ENCODE measurements around the gene PPFIBP2. TPM values are rescaled to one million over a fixed set of nuclear protein-coding genes. Genes with fewer than 3 reads are reported as not detected.
A peak's percentile ranks its signal among the peaks of the same experiment; 100 is the strongest.

Gene PPFIBP2
- total RNA-seq, 1 experiment from 2014 or later = 21.5 TPM

- Histone ChIP-seq H3K36me3 (ENCODE audit: control insufficient read depth, insufficient read depth, low read length) (no peaks in the 10 kb centered on the region), H3K4me3 (ENCODE audit: low read depth in 2 of 2, low read length in 2 of 2) (no peak overlapping the region), H3K9me3 (ENCODE audit: control insufficient read depth, insufficient read depth, low read depth, low read length) (no peaks in the 10 kb centered on the region), H3K4me1 (ENCODE audit: control insufficient read depth, insufficient read depth, low read length) (no peaks in the 10 kb centered on the region), H3K27ac (ENCODE audit: low read length) (no peak overlapping the region), H3K27me3 (ENCODE audit: control insufficient read depth, insufficient read depth, low read length) (peaks cover 41% of the 10 kb centered on the region)
- in situ Hi-C loops (cut with HindIII; ENCODE audit: low pct_unique_long_range_greater_than_20kb, low sequenced_read_pairs) = no loop called here
- DNase-seq (ENCODE audit: low read depth, low spot score) (no peak), ATAC-seq (no peak)
- ChIA-PET POLR2A (no interaction called here), CTCF (interaction anchor here (1.6 kb wide), 1 partner anchor 300 kb away, joined by 3 read pairs; the partner anchor contains the start of gene EIF3F)
- BruUV-seq (replicated peaks) = no TSS peak
- intact Hi-C loops (cut with micrococcal nuclease; ENCODE audit: unreplicated experiment) = no loop called here
- TF ChIP-seq TCF7L2 (IDR thresholded peaks at IDR 0.05; ENCODE audit: low read depth, low read length) (no peak), POLR2AphosphoS5 (IDR thresholded peaks at IDR 0.05; ENCODE audit: low read depth, low read length) (no peak), CTCF (IDR thresholded peaks at IDR 0.05) (no peak), SIN3A (IDR thresholded peaks at IDR 0.05; ENCODE audit: borderline replicate concordance, insufficient read depth, low read depth, low read length) (no peak), REST (IDR thresholded peaks at IDR 0.05; ENCODE audit: insufficient read depth in 1 of 2, low read depth in 2 of 2, low read length in 1 of 2) (no peak)
These were observed 173.6 kb downstream of the PPFIBP2 start for GRCh38 chr11:7687386-7687785.

GRCh38 chr11:7688238-7688826 lies 174.5 kb downstream of the PPFIBP2 start:
- Histone ChIP-seq H3K9me3 (ENCODE audit: control insufficient read depth, insufficient read depth, low read depth, low read length) (no peaks in the 10 kb centered on the region), H3K36me3 (ENCODE audit: control insufficient read depth, insufficient read depth, low read length) (no peaks in the 10 kb centered on the region), H3K27ac (ENCODE audit: low read length) (no peak overlapping the region), H3K4me1 (ENCODE audit: control insufficient read depth, insufficient read depth, low read length) (no peaks in the 10 kb centered on the region), H3K27me3 (ENCODE audit: control insufficient read depth, insufficient read depth, low read length) (peaks cover 44% of the 10 kb centered on the region), H3K4me3 (ENCODE audit: low read depth in 2 of 2, low read length in 2 of 2) (no peak overlapping the region)
- in situ Hi-C loops (cut with HindIII; ENCODE audit: low pct_unique_long_range_greater_than_20kb, low sequenced_read_pairs) = no loop called here
- TF ChIP-seq CTCF (IDR thresholded peaks at IDR 0.05) (peak; percentile 95), SIN3A (IDR thresholded peaks at IDR 0.05; ENCODE audit: borderline replicate concordance, insufficient read depth, low read depth, low read length) (no peak)
- DNase-seq (ENCODE audit: low read depth, low spot score) (no peak), ATAC-seq (peak; percentile 63; the same call in 1 of the 2 replicates)
- intact Hi-C loops (cut with micrococcal nuclease; ENCODE audit: unreplicated experiment) = no loop called here
- POLR2A ChIA-PET = interaction anchor here (0.6 kb wide), 2 partner anchors 349 to 982 kb away, joined by 3 read pairs; no protein-coding TSS in a partner anchor
- BruUV-seq (replicated peaks) = no TSS peak
- CTCF ChIA-PET = interaction anchor here (1.6 kb wide), 1 partner anchor 299 kb away, joined by 3 read pairs; the partner anchor contains the start of gene EIF3F
